Thyroid gland (tissue), 4 donors: ENCODE results near the gene DNAJC25. TPM values are rescaled to one million over a fixed set of nuclear protein-coding genes. Genes with fewer than 3 reads are reported as not detected.

Experiments
- DNase-seq, 2 donors: peaks; one replicate each; pipeline ENCODE4 v3.0.0-alpha.2; 2019
- H3K27ac ChIP-seq, 3 donors: fragments of 200-600 bp; sonication (generic); 1 replicate in 2 of 3; 2 replicates in 1 of 3; pipeline ENCODE4 v1.5.1; 2016 to 2019; ENCODE audit warnings: mild to moderate bottlenecking in 1 of 3, moderate library complexity in 1 of 3
- H3K27me3 ChIP-seq: fragments of 200-600 bp; sonication (generic); one replicate; pipeline ENCODE4 v1.5.1; 2019
- H3K36me3 ChIP-seq, 2 donors: fragments of 200-600 bp; sonication (generic); one replicate each; pipeline ENCODE4 v1.5.1; 2016 to 2019
- H3K4me1 ChIP-seq, 2 donors: fragments of 200-600 bp; sonication (generic); one replicate each; pipeline ENCODE4 v1.5.1; 2017 to 2019
- H3K4me3 ChIP-seq, 3 donors: fragments of 200-600 bp; sonication (generic); replicated peaks in 1 of 3; 1 replicate in 2 of 3; 2 replicates in 1 of 3; pipeline ENCODE4 v1.5.1; 2016; ENCODE audit warnings: mild to moderate bottlenecking in 1 of 3
- H3K9me3 ChIP-seq: fragments of 200-600 bp; sonication (generic); one replicate; pipeline ENCODE4 v1.5.1; 2017
- POLR2A ChIP-seq, 2 donors: fragments of 450-650 bp; IDR thresholded peaks; one replicate each; pipeline ENCODE4 v1.6.1; 2017; ENCODE audit warnings: antibody characterized with exemption in 2 of 2, mild to moderate bottlenecking in 2 of 2, moderate library complexity in 1 of 2
- WGBS, 2 donors: methylation state at CpG; one replicate each; pipeline ENCODE4 v1.1.5; 2017; 5-methylcytosine and 5-hydroxymethylcytosine counted together
- intact Hi-C: fragments of 100-400 bp; cut with DNase I; formaldehyde crosslinking; loops from one replicate; pipeline ENCODE4 v1.15.1; 2023
- total RNA-seq, 4 donors: library from RNA; depleted of rRNA; stranded (reverse); fragments of >200 nt; gene quantifications; one replicate each; pipeline ENCODE4 v1.2.3, GENCODE V29; 2016
- TF ChIP-seq, protein P1 (sequence below), 6 experiments: fragments of 200-600 bp in 3 of 6; fragments of 450-650 bp in 3 of 6; sonication (generic) in 3 of 6; IDR thresholded peaks; one replicate each; pipeline ENCODE4 v1.5.1; 2016 to 2019; ENCODE audit warnings: antibody characterized with exemption in 6 of 6, mild to moderate bottlenecking in 2 of 6, inconsistent platforms in 1 of 6, moderate library complexity in 1 of 6

The DNAJC25 gene
- total RNA-seq, 4 donors from 2014 or later: 6.0 to 15.2 (median 10.8) TPM

DNA sequence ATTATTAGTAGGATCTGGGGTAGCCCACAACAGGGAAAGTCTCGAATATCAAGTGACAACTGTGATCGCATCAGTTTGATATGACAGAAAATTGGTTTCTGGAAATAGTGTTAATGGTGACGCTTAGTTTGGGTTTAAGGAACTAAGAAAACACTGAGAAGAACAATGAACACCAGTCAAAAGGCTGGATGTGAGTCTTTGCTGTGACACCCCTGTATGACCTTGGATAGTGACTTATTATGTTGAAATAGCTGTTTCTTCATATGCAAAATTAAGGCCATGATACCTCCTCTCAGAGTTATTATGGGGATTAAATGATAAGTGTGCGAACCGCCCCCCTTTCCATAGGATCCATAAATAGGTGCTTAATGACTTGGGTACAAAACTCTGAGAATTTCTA lies 926 bp downstream of the DNAJC25 start:
- WGBS, 2 donors: 35 to 46% methylated on average over 5 of the region's 5 CpGs

GRCh38 chr9:111632695-111633388 lies 1.7 kb downstream of the DNAJC25 start:
- H3K36me3 ChIP-seq: no peaks in the 10 kb centered on the region
- 81 to 83% methylated on average over 7 of the region's 7 CpGs for WGBS, 2 donors
- H3K9me3 ChIP-seq: no peaks in the 10 kb centered on the region
- peaks cover 12 to 23% of the 10 kb centered on the region in 2 donors for H3K4me1 ChIP-seq
- H3K4me3 ChIP-seq: no peak overlapping the region
- no peak overlapping the region for H3K27ac ChIP-seq
- DNase-seq: no peak
- H3K27me3 ChIP-seq: no peaks in the 10 kb centered on the region
- intact Hi-C loops: no loop called here
- no peak for TF ChIP-seq POLR2A (IDR thresholded peaks at IDR 0.05)
- TF ChIP-seq, protein P1, sequence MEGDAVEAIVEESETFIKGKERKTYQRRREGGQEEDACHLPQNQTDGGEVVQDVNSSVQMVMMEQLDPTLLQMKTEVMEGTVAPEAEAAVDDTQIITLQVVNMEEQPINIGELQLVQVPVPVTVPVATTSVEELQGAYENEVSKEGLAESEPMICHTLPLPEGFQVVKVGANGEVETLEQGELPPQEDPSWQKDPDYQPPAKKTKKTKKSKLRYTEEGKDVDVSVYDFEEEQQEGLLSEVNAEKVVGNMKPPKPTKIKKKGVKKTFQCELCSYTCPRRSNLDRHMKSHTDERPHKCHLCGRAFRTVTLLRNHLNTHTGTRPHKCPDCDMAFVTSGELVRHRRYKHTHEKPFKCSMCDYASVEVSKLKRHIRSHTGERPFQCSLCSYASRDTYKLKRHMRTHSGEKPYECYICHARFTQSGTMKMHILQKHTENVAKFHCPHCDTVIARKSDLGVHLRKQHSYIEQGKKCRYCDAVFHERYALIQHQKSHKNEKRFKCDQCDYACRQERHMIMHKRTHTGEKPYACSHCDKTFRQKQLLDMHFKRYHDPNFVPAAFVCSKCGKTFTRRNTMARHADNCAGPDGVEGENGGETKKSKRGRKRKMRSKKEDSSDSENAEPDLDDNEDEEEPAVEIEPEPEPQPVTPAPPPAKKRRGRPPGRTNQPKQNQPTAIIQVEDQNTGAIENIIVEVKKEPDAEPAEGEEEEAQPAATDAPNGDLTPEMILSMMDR (IDR thresholded peaks at IDR 0.05): no peak

More for the DNA sequence above, 926 bp downstream of the DNAJC25 start:
- Histone ChIP-seq H3K9me3 (no peaks in the 10 kb centered on the region), H3K4me3 (peak overlapping the region; percentile 77 to 93 (median 89)), H3K27me3 (no peaks in the 10 kb centered on the region), H3K4me1 (peaks cover 12 to 23% of the 10 kb centered on the region in 2 donors), H3K36me3 (no peaks in the 10 kb centered on the region), H3K27ac (peak overlapping the region in 1 of 3 donors; percentile 73)
- no peak for DNase-seq
- intact Hi-C loops: no loop called here
- TF ChIP-seq, protein P1 (IDR thresholded peaks at IDR 0.05): no peak
- TF ChIP-seq POLR2A (IDR thresholded peaks at IDR 0.05): no peak

DNA sequence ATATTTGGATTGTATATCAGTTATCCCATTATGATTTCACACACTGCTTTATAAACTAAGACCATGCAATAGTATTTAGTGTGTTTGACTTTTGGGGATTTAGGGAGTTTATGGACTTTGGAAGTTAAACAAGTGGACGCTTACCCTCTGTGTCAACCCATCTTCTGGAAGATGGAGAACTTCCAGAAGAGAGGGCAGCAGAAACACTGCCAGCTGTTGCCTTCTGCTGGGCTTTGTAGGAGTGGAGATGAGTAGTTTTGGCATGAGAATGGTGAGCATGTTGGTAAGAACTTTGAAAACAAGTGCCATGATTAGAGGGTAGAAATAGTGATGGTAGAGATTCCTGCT lies 2.2 kb downstream of the DNAJC25 start:
- WGBS, 2 donors: 84 to 94% methylated on average over 1 of the region's 1 CpG
- TF ChIP-seq, protein P1 (IDR thresholded peaks at IDR 0.05): no peak
- no peak for TF ChIP-seq POLR2A (IDR thresholded peaks at IDR 0.05)
- Histone ChIP-seq H3K27ac (no peak overlapping the region), H3K4me1 (peaks cover 12 to 23% of the 10 kb centered on the region in 2 donors), H3K4me3 (no peak overlapping the region), H3K27me3 (no peaks in the 10 kb centered on the region), H3K36me3 (no peaks in the 10 kb centered on the region), H3K9me3 (no peaks in the 10 kb centered on the region)
- intact Hi-C loops: no loop called here
- no peak for DNase-seq

- no peaks in the 10 kb centered on the region for H3K9me3 ChIP-seq
- WGBS, 2 donors: 45 to 84% methylated on average over 1 of the region's 1 CpG
- H3K4me3 ChIP-seq: no peak overlapping the region
- no peaks in the 10 kb centered on the region for H3K36me3 ChIP-seq
- TF ChIP-seq POLR2A (IDR thresholded peaks at IDR 0.05): no peak
- TF ChIP-seq, protein P1 (IDR thresholded peaks at IDR 0.05): no peak
- H3K27me3 ChIP-seq: no peaks in the 10 kb centered on the region
- no peak for DNase-seq
- H3K4me1 ChIP-seq: peaks cover 12 to 23% of the 10 kb centered on the region in 2 donors
- intact Hi-C loops: no loop called here
- no peak overlapping the region for H3K27ac ChIP-seq
These were observed 3.7 kb downstream of the DNAJC25 start for GRCh38 chr9:111634860-111635259.

DNA sequence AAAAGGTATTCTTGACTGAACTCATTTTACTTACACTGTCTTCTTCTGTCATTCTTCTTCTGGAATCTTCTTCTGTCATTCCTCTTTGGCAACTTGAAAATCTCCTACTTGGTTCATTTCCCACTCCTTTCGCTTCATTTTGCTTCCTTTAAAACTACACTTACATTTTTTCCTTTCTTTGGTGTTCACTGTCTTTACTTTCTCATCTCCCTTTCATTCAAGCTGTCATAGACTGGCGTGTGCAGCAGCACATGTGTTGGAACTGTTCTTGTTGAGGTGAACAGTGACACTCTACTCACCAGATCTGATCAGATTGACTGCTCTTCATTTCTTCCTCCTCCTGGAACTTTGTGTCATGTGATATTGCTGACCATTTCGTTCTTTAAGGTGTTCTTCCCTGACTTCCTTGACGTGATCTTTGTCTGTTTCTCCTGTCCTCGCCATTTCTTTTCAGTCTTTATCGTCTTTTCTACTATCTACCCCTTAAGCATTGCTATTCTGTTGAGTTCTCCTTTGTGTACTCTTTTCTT lies 6.4 kb downstream of the DNAJC25 start:
- H3K27ac ChIP-seq: no peak overlapping the region
- 78 to 91% methylated on average over 6 of the region's 6 CpGs for WGBS, 2 donors
- H3K9me3 ChIP-seq: no peaks in the 10 kb centered on the region
- H3K27me3 ChIP-seq: no peaks in the 10 kb centered on the region
- no peaks in the 10 kb centered on the region for H3K36me3 ChIP-seq
- DNase-seq: no peak
- no peak for TF ChIP-seq POLR2A (IDR thresholded peaks at IDR 0.05)
- TF ChIP-seq, protein P1 (IDR thresholded peaks at IDR 0.05): no peak
- H3K4me1 ChIP-seq: peaks cover 3 to 12% of the 10 kb centered on the region in 2 donors
- intact Hi-C loops: no loop called here
- no peak overlapping the region for H3K4me3 ChIP-seq
